ENCODE results near the gene EGFLAM. TPM values are rescaled to one million over a fixed set of nuclear protein-coding genes. Genes with fewer than 3 reads are reported as not detected.
A peak's percentile ranks its signal among the peaks of the same experiment; 100 is the strongest.
"Not testable (repeated sequence)": the region's sequence is repeated elsewhere in the genome, so short reads cannot be mapped to it uniquely, and the experiment has no call there.

Gene EGFLAM
- polyA plus RNA-seq, 5 donors: 8.9 to 14.8 (median 12.4) TPM

GRCh38 chr5:38415772-38416171 is 157.4 kb downstream of the EGFLAM start:
- not testable (repeated sequence) for DNase-seq

- no peak for DNase-seq
These were observed 159.3 kb downstream of the EGFLAM start for GRCh38 chr5:38417658-38418017.

GRCh38 chr5:38420246-38420645 is 161.9 kb downstream of the EGFLAM start:
- DNase-seq: no peak

GRCh38 chr5:38420691-38421390 is 162.5 kb downstream of the EGFLAM start:
- DNase-seq: peak; percentile 42 to 51

- DNase-seq: no peak
These were observed 164.3 kb downstream of the EGFLAM start for GRCh38 chr5:38422622-38423021.

- DNase-seq: no peak
These were observed 165.2 kb downstream of the EGFLAM start for GRCh38 chr5:38423276-38424147.

- no peak for DNase-seq
These were observed 166.0 kb downstream of the EGFLAM start for GRCh38 chr5:38424148-38425060.

GRCh38 chr5:38426490-38426889 is 168.1 kb downstream of the EGFLAM start:
- DNase-seq: no peak

- DNase-seq: no peak
These were observed 168.9 kb downstream of the EGFLAM start for GRCh38 chr5:38426986-38427950.

GRCh38 chr5:38431242-38431853 is 173.0 kb downstream of the EGFLAM start:
- DNase-seq: no peak

- peak; percentile 85 to 86 for DNase-seq
These were observed 175.0 kb downstream of the EGFLAM start for GRCh38 chr5:38433160-38433861.

GRCh38 chr5:38434966-38435705 is 176.8 kb downstream of the EGFLAM start:
- DNase-seq: no peak

GRCh38 chr5:38438757-38439156 is 180.4 kb downstream of the EGFLAM start:
- no peak for DNase-seq

- DNase-seq: peak; percentile 83 to 89
These were observed 183.3 kb downstream of the EGFLAM start for GRCh38 chr5:38441453-38442246.

GRCh38 chr5:38442247-38442573 is 183.9 kb downstream of the EGFLAM start:
- no peak for DNase-seq

GRCh38 chr5:38443390-38443789 is 185.0 kb downstream of the EGFLAM start:
- no peak for DNase-seq

GRCh38 chr5:38445374-38446028 is 187.1 kb downstream of the EGFLAM start:
- DNase-seq: no peak

Measured in right lung (tissue), 5 donors.